ENCODE data around the gene RP9.

RP9 gene

DNA sequence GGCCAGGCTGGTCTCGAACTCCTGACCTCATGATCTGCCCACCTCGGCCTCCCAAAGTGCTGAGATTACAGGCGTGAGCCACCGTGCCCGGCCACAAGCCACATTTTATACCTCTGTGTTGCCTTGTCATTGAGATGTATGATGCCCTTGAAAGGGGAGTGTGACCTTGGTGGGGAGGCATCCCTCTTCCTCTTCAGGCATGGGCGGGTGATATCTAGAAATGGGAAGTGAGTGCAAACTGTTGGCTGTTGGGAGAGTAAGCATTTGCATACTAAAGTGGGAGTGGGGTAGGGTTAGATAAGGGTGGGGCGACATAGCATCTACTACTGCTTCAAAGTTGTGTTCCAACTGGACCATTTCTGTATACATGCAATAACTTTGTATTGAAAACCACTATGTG lies 20.1 kb downstream of the RP9 start:
- no peaks in the 10 kb centered on the region for H3K9me3 ChIP-seq (ENCODE audit: severe bottlenecking)
- H3K4me3 ChIP-seq (ENCODE audit: low read depth, low read length): no peak overlapping the region
- H3K27me3 ChIP-seq (ENCODE audit: insufficient read depth, low read depth, severe bottlenecking): no peaks in the 10 kb centered on the region
- H3K27ac ChIP-seq: no peak overlapping the region
- DNase-seq: no peak
- TF ChIP-seq, protein P1, sequence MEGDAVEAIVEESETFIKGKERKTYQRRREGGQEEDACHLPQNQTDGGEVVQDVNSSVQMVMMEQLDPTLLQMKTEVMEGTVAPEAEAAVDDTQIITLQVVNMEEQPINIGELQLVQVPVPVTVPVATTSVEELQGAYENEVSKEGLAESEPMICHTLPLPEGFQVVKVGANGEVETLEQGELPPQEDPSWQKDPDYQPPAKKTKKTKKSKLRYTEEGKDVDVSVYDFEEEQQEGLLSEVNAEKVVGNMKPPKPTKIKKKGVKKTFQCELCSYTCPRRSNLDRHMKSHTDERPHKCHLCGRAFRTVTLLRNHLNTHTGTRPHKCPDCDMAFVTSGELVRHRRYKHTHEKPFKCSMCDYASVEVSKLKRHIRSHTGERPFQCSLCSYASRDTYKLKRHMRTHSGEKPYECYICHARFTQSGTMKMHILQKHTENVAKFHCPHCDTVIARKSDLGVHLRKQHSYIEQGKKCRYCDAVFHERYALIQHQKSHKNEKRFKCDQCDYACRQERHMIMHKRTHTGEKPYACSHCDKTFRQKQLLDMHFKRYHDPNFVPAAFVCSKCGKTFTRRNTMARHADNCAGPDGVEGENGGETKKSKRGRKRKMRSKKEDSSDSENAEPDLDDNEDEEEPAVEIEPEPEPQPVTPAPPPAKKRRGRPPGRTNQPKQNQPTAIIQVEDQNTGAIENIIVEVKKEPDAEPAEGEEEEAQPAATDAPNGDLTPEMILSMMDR (IDR thresholded peaks at IDR 0.05; ENCODE audit: low read depth, low read length): no peak
- H3K36me3 ChIP-seq: peaks cover 5% of the 10 kb centered on the region

DNA sequence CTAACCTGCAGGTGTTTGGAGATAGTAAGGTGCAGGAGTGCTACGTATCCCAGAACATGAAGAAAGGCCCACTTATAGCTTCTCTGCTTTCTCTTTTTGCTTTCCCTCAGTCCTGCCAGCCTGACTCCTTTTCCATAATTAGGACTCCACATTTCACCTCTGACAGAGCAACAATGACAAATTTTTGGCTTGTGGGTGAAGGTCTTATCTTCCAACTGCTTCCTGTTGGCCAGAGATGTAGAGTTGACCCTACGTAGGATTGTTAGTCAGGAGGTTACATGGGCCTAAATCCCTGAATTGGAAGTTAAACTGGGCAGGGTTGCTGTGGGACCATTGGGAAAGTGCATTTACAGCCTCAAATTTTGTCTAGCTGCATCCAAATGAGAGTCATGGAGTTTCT lies 21.3 kb downstream of the RP9 start:
- Histone ChIP-seq H3K9me3 (ENCODE audit: severe bottlenecking) (no peaks in the 10 kb centered on the region), H3K4me3 (ENCODE audit: low read depth, low read length) (no peak overlapping the region), H3K27me3 (ENCODE audit: insufficient read depth, low read depth, severe bottlenecking) (no peaks in the 10 kb centered on the region), H3K27ac (no peak overlapping the region), H3K36me3 (no peaks in the 10 kb centered on the region)
- TF ChIP-seq, protein P1 (IDR thresholded peaks at IDR 0.05; ENCODE audit: low read depth, low read length): no peak
- no peak for DNase-seq

DNA sequence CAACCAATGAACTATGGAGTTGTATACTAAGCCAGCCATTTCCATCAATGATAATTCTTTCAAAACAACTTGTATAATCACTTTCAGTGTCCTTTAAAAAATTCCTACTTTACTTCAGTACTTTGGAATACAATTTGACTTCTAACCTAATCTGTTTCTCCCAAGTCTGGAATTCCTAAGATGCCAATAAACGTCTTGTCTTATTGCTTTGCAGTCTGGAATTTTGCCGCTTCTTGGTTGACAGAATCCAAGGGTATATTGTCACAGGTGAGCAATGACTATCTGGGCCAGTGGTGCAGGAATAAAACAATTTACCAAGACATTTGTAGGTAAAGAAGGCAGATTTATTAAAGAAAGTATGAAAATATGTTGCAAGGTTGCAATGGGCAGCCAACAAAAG lies 21.8 kb downstream of the RP9 start:
- H3K9me3 ChIP-seq (ENCODE audit: severe bottlenecking): no peaks in the 10 kb centered on the region
- H3K27me3 ChIP-seq (ENCODE audit: insufficient read depth, low read depth, severe bottlenecking): no peaks in the 10 kb centered on the region
- TF ChIP-seq, protein P1 (IDR thresholded peaks at IDR 0.05; ENCODE audit: low read depth, low read length): no peak
- H3K4me3 ChIP-seq (ENCODE audit: low read depth, low read length): no peak overlapping the region
- no peak overlapping the region for H3K27ac ChIP-seq
- H3K36me3 ChIP-seq: no peaks in the 10 kb centered on the region
- DNase-seq: no peak

DNA sequence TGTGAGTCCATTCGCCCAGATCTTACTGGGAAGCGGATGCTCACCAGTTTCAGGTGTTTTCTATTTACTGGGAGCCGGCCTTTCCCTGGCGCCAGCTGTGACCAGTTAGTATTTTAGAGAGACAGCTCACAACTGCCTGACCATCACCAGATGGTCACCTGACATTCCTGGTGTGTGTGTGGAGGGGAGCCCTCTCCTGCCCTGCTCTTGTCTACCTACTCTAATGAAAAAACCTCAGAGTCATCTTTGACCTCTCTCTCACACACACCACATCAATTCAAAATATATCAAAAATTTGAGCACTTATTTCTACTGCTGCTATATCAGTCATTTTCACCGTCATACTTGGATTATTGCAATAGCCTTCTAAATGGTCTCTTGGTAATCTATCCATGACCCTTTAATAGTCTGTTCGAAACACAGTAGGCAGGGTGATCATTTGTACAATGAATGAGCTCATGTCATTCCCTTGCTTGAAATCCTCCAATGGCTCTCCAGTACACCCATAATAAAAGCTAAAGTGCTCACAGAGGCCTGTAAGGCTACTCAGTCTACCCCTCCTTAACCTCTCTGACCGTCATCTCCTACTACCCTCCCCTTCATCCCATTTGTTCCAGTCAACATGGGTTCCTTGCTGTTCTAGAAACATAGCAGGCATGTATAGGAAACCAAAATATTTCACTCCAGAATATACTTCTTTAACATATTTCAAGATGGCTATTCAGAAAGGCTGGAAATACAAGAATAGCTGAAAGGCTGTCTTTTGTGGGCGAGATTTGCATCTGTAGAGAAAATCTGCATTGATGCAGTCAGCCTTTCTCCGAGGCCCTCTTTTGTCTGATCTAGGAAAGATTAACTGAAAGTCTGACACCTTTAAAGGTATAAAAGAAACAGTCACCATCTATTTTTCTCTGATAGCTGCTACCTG lies 29.2 kb downstream of the RP9 start:
- DNase-seq: no peak
- Histone ChIP-seq H3K27me3 (ENCODE audit: insufficient read depth, low read depth, severe bottlenecking) (no peaks in the 10 kb centered on the region), H3K36me3 (no peaks in the 10 kb centered on the region), H3K4me3 (ENCODE audit: low read depth, low read length) (no peak overlapping the region), H3K9me3 (ENCODE audit: severe bottlenecking) (no peaks in the 10 kb centered on the region), H3K27ac (no peak overlapping the region)
- TF ChIP-seq, protein P1 (IDR thresholded peaks at IDR 0.05; ENCODE audit: low read depth, low read length): no peak

DNA sequence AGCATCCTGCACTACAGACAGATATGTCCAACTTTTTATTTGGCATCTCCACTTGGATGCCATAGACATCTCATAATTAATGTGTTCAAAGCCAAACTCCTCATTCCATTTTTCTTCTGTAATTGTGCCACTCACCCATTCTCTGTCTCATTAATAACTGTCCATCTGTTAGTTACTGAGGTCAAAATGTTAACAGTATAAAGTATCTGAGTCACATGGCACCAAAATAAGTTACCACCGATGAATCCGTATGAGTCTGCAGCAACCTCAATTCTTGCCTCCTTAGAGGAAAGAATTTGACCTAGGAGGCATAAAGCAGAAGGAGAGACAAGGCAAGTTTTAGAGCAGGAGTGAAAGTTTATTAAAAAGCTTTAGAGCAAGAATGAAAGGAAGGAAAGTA lies 30.1 kb downstream of the RP9 start:
- no peak for DNase-seq
- no peaks in the 10 kb centered on the region for H3K36me3 ChIP-seq
- no peak overlapping the region for H3K27ac ChIP-seq
- no peaks in the 10 kb centered on the region for H3K9me3 ChIP-seq (ENCODE audit: severe bottlenecking)
- H3K4me3 ChIP-seq (ENCODE audit: low read depth, low read length): no peak overlapping the region
- TF ChIP-seq, protein P1 (IDR thresholded peaks at IDR 0.05; ENCODE audit: low read depth, low read length): no peak
- H3K27me3 ChIP-seq (ENCODE audit: insufficient read depth, low read depth, severe bottlenecking): no peaks in the 10 kb centered on the region
